HL-60 (cell line): Measurements from ENCODE around the gene TIFAB.

Experiments used
- POLR2AphosphoS5 ChIP-seq: IDR thresholded peaks from 2 replicates; pipeline ENCODE4 v1.6.1; 2012; ENCODE audit warnings: low read depth
- SPI1 ChIP-seq: IDR thresholded peaks from 2 replicates; pipeline ENCODE4 v1.6.1; 2012; ENCODE audit warnings: low read depth, mild to moderate bottlenecking, borderline replicate concordance
- TF ChIP-seq, protein P1 (sequence below): IDR thresholded peaks from one replicate; pipeline ENCODE4 v1.5.1; 2011; ENCODE audit warnings: low read length, control low read depth, inconsistent platforms; ENCODE audit not compliant: insufficient read depth
- TF ChIP-seq, protein P2 (sequence below): IDR thresholded peaks from 2 replicates; pipeline ENCODE4 v1.6.1; 2012; ENCODE audit warnings: low read depth; ENCODE audit not compliant: insufficient replicate concordance

DNA sequence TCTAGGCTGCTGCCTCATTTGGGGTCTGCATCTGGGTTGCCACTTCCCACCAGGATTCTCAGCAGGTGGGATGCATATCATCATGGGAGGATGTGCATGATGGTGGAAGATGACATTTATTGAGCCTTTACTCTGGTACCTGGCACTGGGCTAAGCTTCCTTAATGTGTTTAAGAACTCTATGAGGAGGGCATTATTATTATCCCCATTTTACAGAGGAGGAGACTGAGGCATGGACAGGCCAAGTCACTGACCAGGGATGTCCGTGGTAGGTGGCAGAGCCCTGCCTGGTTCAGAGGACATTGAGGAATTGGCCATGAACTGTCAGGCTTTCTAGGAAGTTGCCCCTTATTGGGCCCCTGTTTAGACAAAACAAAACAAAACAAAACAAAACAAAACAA lies 31.1 kb upstream of the TIFAB start:
- TF ChIP-seq, protein P1, sequence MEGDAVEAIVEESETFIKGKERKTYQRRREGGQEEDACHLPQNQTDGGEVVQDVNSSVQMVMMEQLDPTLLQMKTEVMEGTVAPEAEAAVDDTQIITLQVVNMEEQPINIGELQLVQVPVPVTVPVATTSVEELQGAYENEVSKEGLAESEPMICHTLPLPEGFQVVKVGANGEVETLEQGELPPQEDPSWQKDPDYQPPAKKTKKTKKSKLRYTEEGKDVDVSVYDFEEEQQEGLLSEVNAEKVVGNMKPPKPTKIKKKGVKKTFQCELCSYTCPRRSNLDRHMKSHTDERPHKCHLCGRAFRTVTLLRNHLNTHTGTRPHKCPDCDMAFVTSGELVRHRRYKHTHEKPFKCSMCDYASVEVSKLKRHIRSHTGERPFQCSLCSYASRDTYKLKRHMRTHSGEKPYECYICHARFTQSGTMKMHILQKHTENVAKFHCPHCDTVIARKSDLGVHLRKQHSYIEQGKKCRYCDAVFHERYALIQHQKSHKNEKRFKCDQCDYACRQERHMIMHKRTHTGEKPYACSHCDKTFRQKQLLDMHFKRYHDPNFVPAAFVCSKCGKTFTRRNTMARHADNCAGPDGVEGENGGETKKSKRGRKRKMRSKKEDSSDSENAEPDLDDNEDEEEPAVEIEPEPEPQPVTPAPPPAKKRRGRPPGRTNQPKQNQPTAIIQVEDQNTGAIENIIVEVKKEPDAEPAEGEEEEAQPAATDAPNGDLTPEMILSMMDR, result no peak
- TF ChIP-seq, protein P2, sequence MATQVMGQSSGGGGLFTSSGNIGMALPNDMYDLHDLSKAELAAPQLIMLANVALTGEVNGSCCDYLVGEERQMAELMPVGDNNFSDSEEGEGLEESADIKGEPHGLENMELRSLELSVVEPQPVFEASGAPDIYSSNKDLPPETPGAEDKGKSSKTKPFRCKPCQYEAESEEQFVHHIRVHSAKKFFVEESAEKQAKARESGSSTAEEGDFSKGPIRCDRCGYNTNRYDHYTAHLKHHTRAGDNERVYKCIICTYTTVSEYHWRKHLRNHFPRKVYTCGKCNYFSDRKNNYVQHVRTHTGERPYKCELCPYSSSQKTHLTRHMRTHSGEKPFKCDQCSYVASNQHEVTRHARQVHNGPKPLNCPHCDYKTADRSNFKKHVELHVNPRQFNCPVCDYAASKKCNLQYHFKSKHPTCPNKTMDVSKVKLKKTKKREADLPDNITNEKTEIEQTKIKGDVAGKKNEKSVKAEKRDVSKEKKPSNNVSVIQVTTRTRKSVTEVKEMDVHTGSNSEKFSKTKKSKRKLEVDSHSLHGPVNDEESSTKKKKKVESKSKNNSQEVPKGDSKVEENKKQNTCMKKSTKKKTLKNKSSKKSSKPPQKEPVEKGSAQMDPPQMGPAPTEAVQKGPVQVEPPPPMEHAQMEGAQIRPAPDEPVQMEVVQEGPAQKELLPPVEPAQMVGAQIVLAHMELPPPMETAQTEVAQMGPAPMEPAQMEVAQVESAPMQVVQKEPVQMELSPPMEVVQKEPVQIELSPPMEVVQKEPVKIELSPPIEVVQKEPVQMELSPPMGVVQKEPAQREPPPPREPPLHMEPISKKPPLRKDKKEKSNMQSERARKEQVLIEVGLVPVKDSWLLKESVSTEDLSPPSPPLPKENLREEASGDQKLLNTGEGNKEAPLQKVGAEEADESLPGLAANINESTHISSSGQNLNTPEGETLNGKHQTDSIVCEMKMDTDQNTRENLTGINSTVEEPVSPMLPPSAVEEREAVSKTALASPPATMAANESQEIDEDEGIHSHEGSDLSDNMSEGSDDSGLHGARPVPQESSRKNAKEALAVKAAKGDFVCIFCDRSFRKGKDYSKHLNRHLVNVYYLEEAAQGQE, result no peak
- TF ChIP-seq POLR2AphosphoS5, result no peak
- TF ChIP-seq SPI1, result no peak
